ENCODE measurements around the gene TCOF1.
A peak's percentile ranks its signal among the peaks of the same experiment; 100 is the strongest.

Gene TCOF1

DNA sequence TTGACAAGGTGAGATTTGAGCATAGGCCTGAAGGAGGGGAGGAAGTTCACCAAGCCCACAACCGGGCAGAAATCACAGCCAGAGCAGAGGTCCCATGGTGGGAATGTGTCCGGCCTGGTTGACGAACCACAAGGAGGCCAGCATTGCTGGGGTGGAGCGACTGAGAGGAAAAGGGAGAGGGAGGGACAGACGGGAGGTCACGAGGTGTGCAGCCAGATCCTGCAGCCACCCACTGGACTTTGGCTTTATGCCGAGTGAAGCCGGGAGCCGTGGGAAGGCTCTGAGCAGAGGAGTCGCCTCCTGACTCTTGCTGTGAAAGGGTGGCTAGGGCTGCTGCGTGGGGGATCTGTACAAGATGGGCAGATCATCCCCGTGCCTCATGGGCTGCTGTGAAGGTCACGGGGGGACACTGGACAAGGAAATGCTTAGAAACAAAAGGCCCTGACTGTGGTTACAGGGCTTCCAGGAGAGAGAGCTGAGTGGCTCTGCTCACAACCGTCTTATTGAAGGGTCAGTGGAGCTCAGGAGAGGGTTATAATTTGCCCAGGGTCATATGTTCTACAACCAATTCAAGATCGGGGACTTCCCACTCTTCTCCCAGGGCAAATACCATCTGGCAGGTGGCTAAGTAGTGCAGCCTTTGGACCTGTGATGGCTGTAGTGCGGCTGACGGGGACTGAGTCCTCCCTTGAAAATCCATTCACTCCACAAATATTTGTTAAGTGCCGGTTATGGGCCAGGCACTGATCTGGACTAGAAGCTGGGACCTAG is 70.8 kb downstream of the TCOF1 start:
- no peak for DNase-seq (ENCODE audit: low read depth)

DNA sequence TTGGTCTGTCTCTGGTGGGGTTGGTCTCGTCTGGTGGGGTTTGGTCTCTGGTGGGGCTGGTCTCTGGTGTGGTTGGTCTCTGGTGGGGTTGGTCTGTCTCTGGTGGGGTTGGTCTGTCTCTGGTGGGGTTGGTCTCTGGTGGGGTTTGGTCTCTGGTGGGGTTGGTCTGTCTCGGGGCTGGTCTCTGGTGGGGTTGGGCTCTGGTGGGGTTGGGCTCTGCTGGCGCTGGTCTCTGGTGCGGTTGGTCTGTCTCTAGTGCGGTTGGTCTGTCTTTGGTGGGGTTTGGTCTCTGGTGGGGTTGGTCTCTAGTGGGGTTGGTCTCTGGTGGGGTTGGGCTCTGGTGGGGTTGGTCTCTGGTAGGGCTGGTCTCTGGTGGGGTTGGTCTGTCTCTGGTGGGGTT is 71.5 kb downstream of the TCOF1 start:
- no peak for DNase-seq (ENCODE audit: low read depth)

DNA sequence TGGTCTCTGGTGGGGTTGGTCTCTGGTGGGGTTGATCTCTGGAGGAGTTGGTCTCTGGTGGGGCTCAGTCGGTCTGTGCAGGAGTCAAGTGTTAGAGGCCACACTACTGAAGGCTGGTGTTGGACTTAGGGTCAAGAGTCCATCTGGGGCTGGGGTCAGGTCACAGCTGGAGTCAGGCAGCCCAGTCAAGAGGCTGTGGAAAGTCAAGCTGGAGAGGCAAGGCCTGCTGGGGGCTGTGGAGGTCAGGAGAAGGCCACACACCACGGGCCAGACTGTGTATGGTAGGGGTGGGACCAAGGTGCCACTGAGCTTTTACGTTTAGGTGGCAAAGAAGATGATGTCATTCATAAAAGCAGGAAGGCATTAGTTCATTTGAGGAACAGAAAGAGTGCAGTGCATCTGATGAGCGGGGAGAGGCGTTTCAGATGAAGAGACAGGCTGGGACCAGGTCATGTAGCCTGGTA is 71.9 kb downstream of the TCOF1 start:
- no peak for DNase-seq (ENCODE audit: low read depth)

DNA sequence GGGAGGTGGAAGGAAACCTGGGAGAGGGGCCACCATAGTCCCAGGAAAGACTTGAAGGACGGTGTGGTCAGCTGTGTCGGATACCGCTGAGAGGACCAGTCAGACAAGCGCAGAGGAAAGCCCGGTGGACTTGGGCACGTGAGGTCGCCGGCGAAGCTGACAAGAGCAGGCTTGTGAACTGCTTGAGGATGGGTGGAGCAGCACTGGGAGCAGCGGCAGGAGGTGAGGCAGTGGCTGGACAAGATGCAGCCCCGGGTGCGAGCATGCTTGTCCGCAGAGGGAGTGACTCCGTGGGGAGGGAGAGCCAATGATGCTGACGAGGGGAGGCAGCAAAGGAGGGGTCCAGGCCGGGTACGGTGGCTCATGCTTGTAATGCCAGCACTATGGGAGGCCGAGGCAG is 73.6 kb downstream of the TCOF1 start:
- no peak for DNase-seq (ENCODE audit: low read depth)

DNA sequence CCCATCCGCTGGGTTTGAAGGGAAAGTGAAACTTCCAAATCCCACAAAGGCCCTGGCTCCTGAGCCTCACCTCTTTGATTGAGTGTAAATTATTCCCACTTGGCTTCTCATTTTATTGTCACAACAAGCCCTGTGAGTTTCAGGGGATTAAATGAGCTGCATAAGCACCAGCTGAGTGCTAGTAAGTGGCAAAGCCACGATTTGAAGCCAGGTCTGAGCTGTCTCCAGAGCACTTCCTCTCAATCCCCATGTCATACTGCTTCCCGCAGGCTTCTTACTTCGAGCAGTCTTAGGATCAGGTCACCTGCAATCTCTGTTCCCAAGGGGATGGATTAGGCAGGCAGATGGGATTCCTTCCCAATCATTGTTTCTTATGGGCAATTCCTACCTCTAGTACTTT is 74.1 kb downstream of the TCOF1 start:
- DNase-seq (ENCODE audit: low read depth): no peak

DNA sequence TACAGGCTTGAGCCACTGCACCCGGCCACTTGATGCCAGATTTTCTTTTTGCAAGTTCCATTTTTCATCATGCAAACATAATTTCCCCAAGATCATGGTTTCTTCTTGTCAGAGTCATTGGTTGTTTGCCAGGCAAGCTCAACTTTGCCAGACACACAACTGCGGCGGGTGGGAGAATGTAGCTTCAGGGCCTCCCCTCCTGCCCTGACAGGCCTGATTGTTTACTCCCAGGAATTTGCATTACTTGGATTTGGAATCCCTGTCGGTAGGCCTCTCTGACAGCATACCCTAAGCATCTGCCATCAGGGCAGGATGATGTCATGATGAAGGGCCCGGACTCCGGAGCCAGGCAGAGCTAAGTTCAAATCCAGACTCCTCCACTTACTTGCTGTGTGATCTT is 77.0 kb downstream of the TCOF1 start:
- DNase-seq (ENCODE audit: low read depth): peak; percentile 81

DNA sequence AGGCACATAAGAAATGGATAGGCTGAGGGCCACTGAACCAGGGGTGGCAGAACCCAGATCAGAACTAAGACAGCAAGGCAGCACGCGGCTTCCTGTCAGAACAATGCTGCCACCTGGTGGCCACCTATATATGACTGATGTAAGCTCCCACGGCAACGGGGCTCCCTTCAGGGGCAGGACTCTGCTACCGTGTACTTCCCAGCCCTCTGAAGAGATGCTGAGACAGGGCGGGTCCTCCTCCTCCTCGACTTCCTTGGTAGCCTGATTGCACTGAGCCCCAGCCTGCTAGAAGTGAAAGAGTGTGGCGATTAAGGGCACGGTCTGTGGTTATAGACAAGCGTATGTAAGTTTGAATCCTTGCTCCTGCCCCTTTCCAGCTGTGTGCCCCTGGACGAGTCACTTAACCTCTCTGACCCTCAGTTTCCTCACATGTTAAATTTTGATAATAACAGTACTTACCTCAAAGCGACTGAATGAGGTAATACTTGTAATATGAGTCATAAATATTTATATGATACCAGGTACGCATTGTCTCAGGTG is 78.7 kb downstream of the TCOF1 start:
- DNase-seq (ENCODE audit: low read depth): peak; percentile 75

DNA sequence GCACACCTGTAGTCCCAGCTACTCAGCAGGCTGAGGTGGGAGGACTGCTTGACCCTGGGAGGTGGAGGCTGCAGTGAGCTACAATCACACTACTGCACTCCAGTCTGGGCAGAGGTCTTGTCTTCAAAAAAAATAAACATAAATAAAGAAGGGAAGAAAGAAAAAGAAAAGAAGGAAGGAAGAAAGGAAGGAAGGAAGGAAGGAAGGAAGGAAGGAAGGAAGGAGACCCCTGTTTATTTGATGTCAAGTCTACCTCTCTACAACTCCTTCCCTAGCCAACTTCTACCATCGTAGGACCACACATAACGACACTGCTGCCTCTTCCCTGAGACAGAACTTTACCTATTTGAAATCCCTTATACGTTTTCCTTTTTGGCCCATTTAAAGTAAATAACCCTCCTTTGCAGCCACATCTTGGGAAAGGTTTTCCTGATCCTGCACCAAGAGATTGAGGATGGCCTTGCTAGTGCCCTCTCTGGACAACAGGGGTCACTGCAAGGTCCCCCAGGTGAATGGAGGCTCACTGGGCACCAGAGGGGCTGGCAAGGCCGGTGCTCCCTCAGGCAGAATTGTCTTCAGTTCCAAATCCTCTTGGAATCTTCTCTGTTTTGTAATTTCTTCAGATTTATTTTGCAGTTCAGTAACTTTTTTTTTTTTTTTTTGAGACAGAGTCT is 81.5 kb downstream of the TCOF1 start:
- DNase-seq (ENCODE audit: low read depth): no peak

DNA sequence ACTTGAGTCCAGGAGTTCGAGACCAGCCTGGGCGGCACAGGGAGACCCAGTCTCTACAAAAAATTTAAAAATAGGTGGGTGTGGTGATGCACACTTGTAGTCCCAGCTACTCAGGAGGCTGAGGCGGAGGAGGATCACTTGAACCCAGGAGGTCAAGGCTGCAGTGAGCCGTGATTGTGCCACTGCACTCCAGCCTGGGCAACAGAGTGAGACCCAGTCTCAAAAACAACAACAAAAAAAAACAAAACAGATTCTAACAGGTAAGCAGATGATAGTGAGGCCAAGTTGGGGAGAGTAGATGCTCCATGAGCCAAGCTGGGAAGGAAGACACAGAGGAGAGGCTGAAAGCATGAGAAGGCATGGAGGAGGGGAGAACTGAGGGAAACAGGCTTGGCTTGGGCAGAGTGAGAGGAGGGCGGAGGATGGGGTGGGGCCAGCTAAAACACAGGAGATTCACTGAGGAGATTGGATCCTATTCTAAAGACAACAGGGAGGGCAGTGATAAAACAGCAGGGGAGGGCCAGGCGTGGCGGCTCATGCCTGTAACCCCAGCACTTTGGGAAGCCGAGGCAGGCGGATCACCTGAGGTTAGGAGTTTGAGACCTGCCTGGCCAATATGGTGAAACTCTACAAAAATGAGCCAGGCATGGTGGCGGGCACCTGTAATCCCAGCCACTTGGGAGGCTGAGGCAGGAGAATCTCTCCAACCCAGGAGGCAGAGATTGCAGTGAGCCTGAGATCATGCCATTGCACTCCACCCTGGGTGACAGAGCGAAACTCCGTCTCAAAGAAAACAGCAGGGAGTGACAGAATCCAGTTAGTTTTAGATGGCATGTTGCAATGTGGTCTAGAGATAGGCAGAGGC is 83.7 kb downstream of the TCOF1 start:
- no peak for DNase-seq (ENCODE audit: low read depth)

DNA sequence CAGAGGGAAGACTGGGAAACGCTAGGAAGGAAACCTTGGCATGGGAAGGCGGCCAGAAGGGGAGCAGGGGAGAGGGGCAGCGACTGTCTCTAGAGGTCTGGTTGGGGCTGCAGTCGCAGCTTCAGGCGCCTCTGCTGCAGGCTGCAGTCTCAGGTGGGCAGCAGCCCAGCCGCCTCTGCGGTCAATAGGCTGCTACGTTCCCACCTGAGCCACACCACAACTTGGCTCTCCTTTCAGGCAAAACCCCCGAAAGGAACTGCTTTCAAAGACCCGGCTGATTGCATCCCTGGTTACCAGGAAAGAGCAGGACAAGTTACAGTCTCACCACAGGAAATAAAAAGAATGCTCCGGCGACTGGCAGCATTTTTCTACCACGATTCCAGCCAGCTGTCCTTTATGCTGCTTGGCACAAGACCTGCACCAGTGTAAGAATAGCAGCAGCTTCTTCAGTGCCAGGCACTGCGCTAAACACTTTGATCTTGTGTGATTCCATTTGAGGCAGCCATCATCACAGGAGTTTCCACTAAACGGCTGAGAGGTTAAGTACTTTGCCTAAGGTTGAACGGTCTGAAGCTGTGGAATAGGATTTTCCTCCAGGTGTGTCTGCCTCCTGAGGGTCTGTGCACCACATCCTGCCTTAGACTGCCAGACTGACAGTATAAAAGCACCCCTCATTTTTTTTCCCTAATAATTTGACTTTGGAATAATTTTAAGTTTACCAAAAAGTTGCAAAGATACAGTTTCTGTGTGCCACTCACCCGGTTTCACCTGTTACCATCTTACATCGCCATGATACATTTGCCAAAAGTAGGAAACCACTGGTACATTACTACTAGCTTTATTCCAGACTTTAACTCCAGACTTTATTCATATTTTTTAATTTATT is 84.6 kb downstream of the TCOF1 start:
- DNase-seq (ENCODE audit: low read depth): peak; percentile 71

DNA sequence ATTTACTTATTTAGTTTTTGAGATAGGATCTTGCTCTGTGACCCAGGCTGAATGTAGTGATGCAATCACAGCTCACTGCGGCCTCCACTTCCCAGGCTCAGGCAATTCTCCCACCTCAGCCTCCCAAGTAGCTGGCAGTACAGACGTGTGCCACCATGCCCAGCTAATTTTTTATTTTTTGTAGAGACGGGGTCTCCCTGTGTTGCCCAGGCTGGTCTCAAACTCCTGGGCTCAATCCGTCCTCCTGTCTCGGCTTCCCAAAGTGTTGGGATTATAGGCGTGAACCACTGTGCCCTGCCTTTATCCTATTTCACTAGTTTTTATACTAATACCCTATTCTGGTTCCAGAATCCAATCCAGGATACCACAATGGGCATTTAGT is 85.2 kb downstream of the TCOF1 start:
- DNase-seq (ENCODE audit: low read depth): no peak

DNA sequence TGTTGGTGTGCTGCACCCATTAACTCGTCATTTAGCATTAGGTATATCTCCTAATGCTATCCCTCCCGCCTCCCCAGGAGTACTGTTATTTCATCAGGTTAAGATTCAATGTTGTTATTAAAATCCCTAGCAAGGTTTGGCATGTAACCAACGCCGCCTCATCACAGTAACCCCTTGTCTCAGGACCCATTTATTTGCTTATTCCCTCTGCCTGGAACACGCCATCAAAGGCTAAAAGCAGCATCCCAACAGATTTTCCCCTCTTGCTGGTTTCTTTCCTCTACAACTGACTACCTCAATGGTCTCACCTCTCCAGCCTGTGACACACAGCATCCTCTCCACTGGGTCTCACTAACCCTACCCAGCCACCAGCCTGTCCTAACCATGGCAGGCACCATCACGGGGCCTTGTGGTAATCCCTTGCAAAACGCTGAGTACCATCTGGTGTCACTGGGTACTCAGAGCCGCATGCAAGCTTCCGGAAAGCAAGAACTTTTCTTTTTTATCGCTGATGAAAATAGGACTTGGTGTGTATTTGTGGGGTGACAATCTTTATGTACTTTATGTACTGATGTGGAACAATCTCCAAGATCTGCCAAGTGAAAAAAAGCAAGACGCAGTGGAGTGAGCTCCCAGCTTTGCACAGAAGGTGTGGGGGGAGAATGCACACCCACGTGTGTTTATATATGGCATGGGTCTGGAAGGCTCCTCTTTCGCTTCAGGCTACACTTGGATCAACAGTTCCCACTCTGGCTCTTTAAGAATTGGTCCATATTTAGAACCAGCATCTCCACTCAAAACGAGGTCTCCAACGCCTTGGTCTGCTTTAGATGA is 86.0 kb downstream of the TCOF1 start:
- DNase-seq (ENCODE audit: low read depth): no peak

DNA sequence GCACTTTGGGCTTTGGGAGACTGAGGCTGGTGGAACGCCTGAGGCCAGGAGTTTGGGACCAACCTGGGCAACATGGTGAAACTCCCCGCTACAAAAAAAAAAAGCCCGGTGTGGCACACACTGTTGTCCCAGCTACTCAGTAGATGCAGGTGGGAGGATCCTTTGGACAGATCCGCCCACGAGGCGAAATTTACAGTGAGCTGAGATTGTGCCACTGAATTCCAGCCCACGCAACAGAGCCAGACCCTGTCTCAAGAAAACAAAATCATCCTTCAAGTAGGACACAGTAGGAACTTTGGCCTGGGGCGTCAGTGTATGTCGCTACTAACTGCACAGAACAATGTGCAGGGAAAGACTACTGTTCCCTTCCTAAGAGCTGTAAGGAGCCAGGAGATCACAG is 87.3 kb downstream of the TCOF1 start:
- no peak for DNase-seq (ENCODE audit: low read depth)

DNA sequence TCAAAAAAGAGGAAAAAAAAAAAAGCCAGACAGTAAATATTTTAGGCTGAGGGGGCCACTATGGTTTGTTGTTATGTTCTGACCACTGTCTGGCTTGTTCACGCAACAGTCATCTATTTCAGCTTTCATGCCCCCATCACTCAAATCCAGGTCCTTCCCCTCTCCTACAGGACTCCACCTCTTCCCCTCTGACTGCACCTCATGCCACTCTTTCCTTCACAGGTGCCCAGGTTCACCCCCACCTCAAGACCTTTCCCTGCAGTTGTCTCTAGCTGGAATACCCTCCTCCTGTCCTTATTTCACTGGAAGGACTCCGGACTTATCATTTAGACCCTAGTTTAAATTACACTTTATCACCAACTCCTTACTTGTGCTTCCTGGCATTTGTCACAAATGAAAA is 88.6 kb downstream of the TCOF1 start:
- DNase-seq (ENCODE audit: low read depth): no peak

DNA sequence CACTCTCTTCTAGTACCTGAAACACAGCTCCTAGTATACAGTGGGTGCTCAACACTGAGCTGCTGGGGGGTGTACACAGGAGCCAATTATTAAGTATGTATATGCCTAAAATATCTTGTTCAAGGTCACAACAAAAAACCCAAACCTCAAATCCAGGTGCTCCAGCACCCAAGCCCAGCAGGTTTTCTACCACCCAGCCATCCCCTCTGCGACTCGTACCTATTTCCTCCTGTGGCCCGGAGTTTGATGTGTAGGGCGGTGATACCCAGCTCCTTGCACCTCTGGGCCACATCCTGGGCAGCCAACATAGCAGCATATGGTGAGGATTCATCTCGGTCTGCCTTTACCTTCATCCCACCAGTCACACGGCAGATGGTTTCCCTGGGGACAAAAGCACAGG is 89.1 kb downstream of the TCOF1 start:
- no peak for DNase-seq (ENCODE audit: low read depth)

DNA sequence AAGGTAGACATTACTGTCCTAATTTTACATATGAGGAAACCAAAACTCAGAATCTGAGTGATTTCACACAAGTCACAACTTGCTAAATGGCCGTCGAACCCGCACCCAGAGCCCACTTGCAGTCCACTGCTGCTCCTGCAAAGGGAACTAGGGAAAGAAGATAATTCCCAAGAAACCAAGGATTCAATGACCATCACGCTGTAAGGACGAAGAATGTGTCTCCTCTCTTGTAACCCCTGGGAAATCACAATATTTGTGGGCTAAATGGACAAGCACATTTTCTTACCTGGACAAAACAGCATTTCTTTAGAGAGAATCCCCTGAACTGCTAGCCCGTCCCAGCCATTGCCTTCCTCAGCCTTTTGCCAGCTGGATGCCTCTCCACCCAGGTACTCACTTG is 89.7 kb downstream of the TCOF1 start:
- no peak for DNase-seq (ENCODE audit: low read depth)

DNA sequence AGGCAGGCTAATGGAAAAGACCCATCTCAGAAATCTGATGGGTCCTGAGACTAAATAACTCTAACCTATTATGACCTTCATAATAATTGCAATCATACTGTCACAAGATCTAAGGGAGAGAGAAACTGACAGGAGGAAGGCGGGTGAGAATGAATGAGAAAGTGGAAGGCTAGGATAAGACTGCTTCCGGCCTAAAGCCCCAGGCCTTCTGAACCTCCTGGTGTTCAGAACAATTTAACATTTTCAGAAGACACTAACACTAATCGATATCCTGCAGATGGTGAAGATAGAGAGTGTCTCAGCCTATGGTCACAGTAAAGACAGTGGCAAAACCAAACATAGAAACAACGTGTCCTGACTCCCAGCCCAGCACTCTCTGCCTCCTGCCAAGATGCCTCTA is 90.8 kb downstream of the TCOF1 start:
- DNase-seq (ENCODE audit: low read depth): no peak

DNA sequence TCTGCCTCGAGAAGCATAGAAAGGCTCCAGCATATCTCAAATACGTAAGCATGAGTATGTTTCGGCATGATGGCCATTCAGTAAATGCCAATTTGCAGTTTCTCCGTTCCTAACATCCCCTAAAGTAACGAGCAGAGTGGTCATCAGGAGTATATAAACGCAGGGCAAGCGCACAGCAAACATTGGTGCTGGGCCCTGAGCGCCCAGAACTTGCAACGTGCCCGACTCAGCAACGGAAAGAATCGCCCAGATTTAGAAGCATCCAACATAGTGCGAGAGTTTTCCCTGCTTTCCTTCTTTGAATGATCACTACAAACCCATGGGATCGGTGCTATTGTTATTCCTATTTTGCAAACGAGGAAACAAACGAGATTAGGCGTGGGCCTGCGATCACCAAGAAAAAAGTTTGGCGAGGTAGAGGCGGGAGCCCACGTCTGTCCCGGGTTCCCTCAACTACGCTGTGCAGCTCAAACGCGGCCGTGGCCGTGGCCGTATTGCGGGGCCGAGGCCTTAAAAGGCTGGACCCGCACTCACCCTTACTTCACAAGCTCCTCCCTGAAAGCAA is 91.5 kb downstream of the TCOF1 start:
- no peak for DNase-seq (ENCODE audit: low read depth)
